HG02981 (cell line): ENCODE data around the gene FFAR1.

Source experiments
- ATAC-seq: cut with Tn5 transposase; IDR thresholded peaks from one replicate; pipeline ENCODE4 v1.9.1; 2021; ENCODE audit warnings: mild to moderate bottlenecking, moderate library complexity; ENCODE audit not compliant: unreplicated experiment

The FFAR1 gene

GRCh38 chr19:35314858-35315470, 32.7 kb upstream of the FFAR1 start:
- ATAC-seq = no peak

- ATAC-seq = no peak
Measured at GRCh38 chr19:35315883-35316282, 31.8 kb upstream of the FFAR1 start.

- ATAC-seq = no peak
Measured at GRCh38 chr19:35316560-35316959, 31.1 kb upstream of the FFAR1 start.

- no peak for ATAC-seq
Measured at GRCh38 chr19:35317464-35318043, 30.1 kb upstream of the FFAR1 start.

- no peak for ATAC-seq
Measured at GRCh38 chr19:35318679-35319448, 28.8 kb upstream of the FFAR1 start.

GRCh38 chr19:35320065-35320713, 27.5 kb upstream of the FFAR1 start:
- no peak for ATAC-seq

GRCh38 chr19:35321291-35321690, 26.4 kb upstream of the FFAR1 start:
- ATAC-seq = no peak

GRCh38 chr19:35322014-35322413, 25.7 kb upstream of the FFAR1 start:
- ATAC-seq = no peak

GRCh38 chr19:35327642-35328041, 20.1 kb upstream of the FFAR1 start:
- no peak for ATAC-seq

- ATAC-seq = no peak
Measured at GRCh38 chr19:35328851-35329285, 18.8 kb upstream of the FFAR1 start, which contains the start of gene CD22. CD22 (plus strand) TSS chr19:35329187; CDS start chr19:35332041, 2,854 bp downstream.

- ATAC-seq = no peak
Measured at GRCh38 chr19:35329323-35329722, 18.4 kb upstream of the FFAR1 start.

- peak; percentile 50 for ATAC-seq
Measured at GRCh38 chr19:35330475-35330874, 17.2 kb upstream of the FFAR1 start.

GRCh38 chr19:35331551-35332214, 16.0 kb upstream of the FFAR1 start:
- ATAC-seq = no peak

GRCh38 chr19:35332817-35333216, 14.9 kb upstream of the FFAR1 start:
- no peak for ATAC-seq

- ATAC-seq = no peak
Measured at GRCh38 chr19:35334144-35334753, 13.5 kb upstream of the FFAR1 start.

- ATAC-seq = no peak
Measured at GRCh38 chr19:35336166-35336955, 11.3 kb upstream of the FFAR1 start.

GRCh38 chr19:35337097-35337983, 10.4 kb upstream of the FFAR1 start:
- ATAC-seq = no peak

GRCh38 chr19:35337984-35338296, 9.8 kb upstream of the FFAR1 start:
- no peak for ATAC-seq

- no peak for ATAC-seq
Measured at GRCh38 chr19:35340431-35340830, 7.3 kb upstream of the FFAR1 start.
